Kasumi-1 (cell line): Measurements from ENCODE around the gene RAET1E.
A peak's percentile ranks its signal among the peaks of the same experiment; 100 is the strongest.
"Not testable (repeated sequence)": the region's sequence is repeated elsewhere in the genome, so short reads cannot be mapped to it uniquely, and the experiment has no call there.

Experiments used
- DNase-seq, 2 experiments: peaks; one replicate each; lab custom pipeline; 2025; lab: John Stamatoyannopoulos, UW

Gene RAET1E

GRCh38 chr6:149862424-149862738 lies 35.5 kb downstream of the RAET1E start:
- DNase-seq = not testable (repeated sequence)

- DNase-seq = no peak
These were observed 36.1 kb downstream of the RAET1E start for GRCh38 chr6:149861603-149862423.

GRCh38 chr6:149860834-149861602 lies 36.9 kb downstream of the RAET1E start:
- peak in 1 of 2 experiments; percentile 4 for DNase-seq

GRCh38 chr6:149860513-149860833 lies 37.4 kb downstream of the RAET1E start:
- DNase-seq = no peak

- DNase-seq = no peak
These were observed 38.0 kb downstream of the RAET1E start for GRCh38 chr6:149859938-149860337.

GRCh38 chr6:149859368-149859767 lies 38.5 kb downstream of the RAET1E start:
- DNase-seq = no peak

- no peak for DNase-seq
These were observed 40.4 kb downstream of the RAET1E start for GRCh38 chr6:149857541-149857940.

GRCh38 chr6:149856256-149856994 lies 41.5 kb downstream of the RAET1E start:
- DNase-seq = no peak

GRCh38 chr6:149855741-149856140 lies 42.2 kb downstream of the RAET1E start:
- no peak for DNase-seq

GRCh38 chr6:149855040-149855654 lies 42.8 kb downstream of the RAET1E start:
- DNase-seq = no peak

- DNase-seq = no peak
These were observed 43.4 kb downstream of the RAET1E start for GRCh38 chr6:149854532-149854931.

GRCh38 chr6:149854017-149854416 lies 43.9 kb downstream of the RAET1E start:
- not testable (repeated sequence) for DNase-seq

GRCh38 chr6:149852881-149853280 lies 45.0 kb downstream of the RAET1E start:
- no peak for DNase-seq

- DNase-seq = no peak
These were observed 45.7 kb downstream of the RAET1E start for GRCh38 chr6:149852180-149852579.

GRCh38 chr6:149851461-149852110 lies 46.3 kb downstream of the RAET1E start:
- DNase-seq = no peak

GRCh38 chr6:149848343-149848742 lies 49.6 kb downstream of the RAET1E start:
- not testable (repeated sequence) for DNase-seq
